A549 (cell line): ENCODE results near the gene PALLD. TPM values are rescaled to one million over a fixed set of nuclear protein-coding genes. Genes with fewer than 3 reads are reported as not detected.

Source experiments
- BCL3 ChIP-seq: fragments of >200 bp; sonication (Bioruptor Twin); formaldehyde crosslinking; IDR thresholded peaks from 3 replicates; pipeline ENCODE4 v1.6.1; 2016
- CBX8 ChIP-seq: fragments of 200-600 bp; sonication (generic); IDR thresholded peaks from 2 replicates; pipeline ENCODE4 v1.6.1; 2016
- CEBPB ChIP-seq, 2 experiments: fragments of >200 bp in 1 of 2; sonication (Bioruptor Twin) in 1 of 2; formaldehyde crosslinking in 1 of 2; IDR thresholded peaks; 2 replicates each; pipeline ENCODE4 v1.6.1; 2012 to 2016
- CHD2 ChIP-seq: fragments of 150-350 bp; IDR thresholded peaks from 2 replicates; pipeline ENCODE4 v1.6.1; 2014; ENCODE audit warnings: low read length; ENCODE audit not compliant: partially characterized antibody
- CTCF ChIP-seq: fragments of >200 bp; sonication (Bioruptor Twin); formaldehyde crosslinking; IDR thresholded peaks from 3 replicates; pipeline ENCODE4 v1.5.1; 2016
- FOSB ChIP-seq: fragments of 250-450 bp; sonication (Bioruptor Pico); IDR thresholded peaks from 2 replicates; pipeline ENCODE4 v1.5.0; 2020; ENCODE audit warnings: mild to moderate bottlenecking, moderate library complexity
- HDAC2 ChIP-seq: fragments of 200-600 bp; sonication (generic); IDR thresholded peaks from 2 replicates; pipeline ENCODE4 v1.6.1; 2016
- HES2 ChIP-seq: fragments of >200 bp; sonication (Bioruptor Twin); formaldehyde crosslinking; IDR thresholded peaks from 2 replicates; pipeline ENCODE4 v1.6.1; 2016
- KDM1A ChIP-seq: fragments of 200-600 bp; sonication (generic); IDR thresholded peaks from 2 replicates; pipeline ENCODE4 v1.6.1; 2016; ENCODE audit warnings: low read depth, mild to moderate bottlenecking
- KDM5A ChIP-seq: fragments of 200-600 bp; sonication (generic); IDR thresholded peaks from 2 replicates; pipeline ENCODE4 v1.6.1; 2016; ENCODE audit warnings: antibody characterized with exemption, mild to moderate bottlenecking
- MAFK ChIP-seq: fragments of 450-650 bp; IDR thresholded peaks from 2 replicates; pipeline ENCODE4 v1.6.1; 2014; ENCODE audit not compliant: partially characterized antibody
- NFE2L2 ChIP-seq: fragments of 150-350 bp; conservative IDR thresholded peaks from 2 replicates; pipeline ENCODE4 v1.6.1; 2014; ENCODE audit warnings: low read length
- NPAS2 ChIP-seq: fragments of 250-450 bp; sonication (Bioruptor Pico); IDR thresholded peaks from 2 replicates; pipeline ENCODE4 v1.8.0; 2022; ENCODE audit warnings: mild to moderate bottlenecking, moderate library complexity, borderline replicate concordance
- PBX3 ChIP-seq: IDR thresholded peaks from 2 replicates; pipeline ENCODE4 v1.6.1; 2012
- POLR2AphosphoS2 ChIP-seq: conservative IDR thresholded peaks from 2 replicates; pipeline ENCODE4 v1.6.1; 2012; ENCODE audit warnings: low read length, improper control_type of control experiment, inconsistent platforms
- RCOR1 ChIP-seq: fragments of 150-350 bp; IDR thresholded peaks from 2 replicates; pipeline ENCODE4 v1.6.1; 2014; ENCODE audit warnings: antibody characterized with exemption, low read length, low read depth
- RNF2 ChIP-seq: fragments of 200-600 bp; sonication (generic); IDR thresholded peaks from 2 replicates; pipeline ENCODE4 v1.6.1; 2016; ENCODE audit warnings: low read depth, mild to moderate bottlenecking, antibody characterized with exemption, moderate library complexity, borderline replicate concordance
- SMC3 ChIP-seq: fragments of >200 bp; sonication (Bioruptor Twin); formaldehyde crosslinking; IDR thresholded peaks from 3 replicates; pipeline ENCODE4 v1.6.1; 2018; ENCODE audit warnings: inconsistent platforms
- SREBF2 ChIP-seq: fragments of 450-650 bp; IDR thresholded peaks from 2 replicates; pipeline ENCODE4 v1.6.1; 2014; ENCODE audit warnings: mild to moderate bottlenecking, moderate library complexity
- TFCP2L1 ChIP-seq: fragments of 250-450 bp; sonication (Bioruptor Pico); IDR thresholded peaks from 2 replicates; pipeline ENCODE4 v1.5.0; 2021; ENCODE audit warnings: mild to moderate bottlenecking
- ZC3H11A ChIP-seq: fragments of 450-650 bp; IDR thresholded peaks from 2 replicates; pipeline ENCODE4 v1.6.1; 2014; ENCODE audit warnings: antibody characterized with exemption, mild to moderate bottlenecking
- ZSCAN20 ChIP-seq: fragments of 250-450 bp; sonication (Bioruptor Pico); IDR thresholded peaks from 2 replicates; pipeline ENCODE4 v1.8.0; 2022; ENCODE audit warnings: mild to moderate bottlenecking, moderate library complexity
- polyA plus RNA-seq, 4 experiments: library from polyadenylated mRNA; depleted of rRNA in 3 of 4; stranded (reverse); fragments of >200 nt; fragmentation: RNase III in 1 of 4; extraction: RNeasy Plus Mini Kit Qiagen cat#74134 plus additional on column Dnase treatment in 1 of 4; gene quantifications; 2 replicates in 3 of 4; 3 replicates in 1 of 4; pipeline ENCODE4 v1.2.3, GENCODE V29; 2011 to 2017
- TF ChIP-seq, protein P1 (sequence below): fragments of 450-650 bp; IDR thresholded peaks from 2 replicates; pipeline ENCODE4 v1.6.1; 2014; ENCODE audit warnings: antibody characterized with exemption
- TF ChIP-seq, protein P2 (sequence below): fragments of 250-450 bp; sonication (Bioruptor Pico); IDR thresholded peaks from 2 replicates; pipeline ENCODE4 v1.5.0; 2020; ENCODE audit warnings: low read depth, mild to moderate bottlenecking, moderate library complexity
- TF ChIP-seq, protein P3 (sequence below): IDR thresholded peaks from 2 replicates; pipeline ENCODE4 v1.6.1; 2012; ENCODE audit warnings: low read depth, borderline replicate concordance
- TF ChIP-seq, protein P4 (sequence below): fragments of 150-350 bp; IDR thresholded peaks from 2 replicates; pipeline ENCODE4 v1.6.1; 2014; ENCODE audit warnings: low read depth, mild to moderate bottlenecking, low read length
- TF ChIP-seq, protein P5 (sequence below): fragments of 250-450 bp; sonication (Bioruptor Pico); IDR thresholded peaks from 2 replicates; pipeline ENCODE4 v1.5.0; 2021; ENCODE audit warnings: mild to moderate bottlenecking, moderate library complexity, borderline replicate concordance

PALLD gene
- polyA plus RNA-seq, 2 of the 4 experiments (the other 2 are of a cell fraction) = 88.8 to 113 TPM

DNA sequence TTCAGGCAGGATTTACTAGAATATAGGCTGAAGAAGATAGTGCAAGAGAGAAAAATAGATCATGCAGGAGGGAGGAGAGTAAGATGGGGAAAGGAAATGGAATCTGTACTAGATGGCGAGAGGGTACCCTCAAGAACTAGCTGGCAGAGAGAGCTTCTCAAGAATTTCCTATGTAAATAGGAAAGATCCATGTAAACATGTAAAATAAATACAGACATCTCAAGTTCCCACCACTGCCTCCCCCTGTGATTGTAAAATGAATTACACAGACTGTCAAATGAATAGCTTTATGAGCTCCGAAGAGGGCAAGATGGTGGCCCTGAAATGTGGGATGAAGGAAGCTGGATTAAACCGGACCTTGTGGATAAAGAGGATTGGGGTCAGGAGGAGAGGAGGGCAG lies 178.0 kb downstream of the PALLD start (continued):
- TF ChIP-seq BCL3 (no peak), NPAS2 (CRISPR knock-in tag) (no peak), SREBF2 (no peak), NFE2L2 (no peak), CBX8 (no peak), TFCP2L1 (CRISPR knock-in tag) (no peak), HES2 (no peak), PBX3 (no peak), ZC3H11A (no peak), RNF2 (no peak), CTCF (no peak), SMC3 (peak; percentile 16; the same call in 1 of the 3 replicates), KDM1A (no peak), KDM5A (no peak), MAFK (no peak), CHD2 (no peak), RCOR1 (no peak), ZSCAN20 (CRISPR knock-in tag) (no peak), CEBPB (IDR thresholded peaks at IDR 0.05) (peak in 1 of 2 experiments; percentile 36; a peak in 1 of 4 replicates), HDAC2 (no peak), FOSB (CRISPR knock-in tag) (no peak), POLR2AphosphoS2 (no peak)
- TF ChIP-seq, protein P1, sequence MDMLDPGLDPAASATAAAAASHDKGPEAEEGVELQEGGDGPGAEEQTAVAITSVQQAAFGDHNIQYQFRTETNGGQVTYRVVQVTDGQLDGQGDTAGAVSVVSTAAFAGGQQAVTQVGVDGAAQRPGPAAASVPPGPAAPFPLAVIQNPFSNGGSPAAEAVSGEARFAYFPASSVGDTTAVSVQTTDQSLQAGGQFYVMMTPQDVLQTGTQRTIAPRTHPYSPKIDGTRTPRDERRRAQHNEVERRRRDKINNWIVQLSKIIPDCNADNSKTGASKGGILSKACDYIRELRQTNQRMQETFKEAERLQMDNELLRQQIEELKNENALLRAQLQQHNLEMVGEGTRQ = no peak
- TF ChIP-seq, protein P2, sequence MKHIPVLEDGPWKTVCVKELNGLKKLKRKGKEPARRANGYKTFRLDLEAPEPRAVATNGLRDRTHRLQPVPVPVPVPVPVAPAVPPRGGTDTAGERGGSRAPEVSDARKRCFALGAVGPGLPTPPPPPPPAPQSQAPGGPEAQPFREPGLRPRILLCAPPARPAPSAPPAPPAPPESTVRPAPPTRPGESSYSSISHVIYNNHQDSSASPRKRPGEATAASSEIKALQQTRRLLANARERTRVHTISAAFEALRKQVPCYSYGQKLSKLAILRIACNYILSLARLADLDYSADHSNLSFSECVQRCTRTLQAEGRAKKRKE = no peak
- TF ChIP-seq, protein P3, sequence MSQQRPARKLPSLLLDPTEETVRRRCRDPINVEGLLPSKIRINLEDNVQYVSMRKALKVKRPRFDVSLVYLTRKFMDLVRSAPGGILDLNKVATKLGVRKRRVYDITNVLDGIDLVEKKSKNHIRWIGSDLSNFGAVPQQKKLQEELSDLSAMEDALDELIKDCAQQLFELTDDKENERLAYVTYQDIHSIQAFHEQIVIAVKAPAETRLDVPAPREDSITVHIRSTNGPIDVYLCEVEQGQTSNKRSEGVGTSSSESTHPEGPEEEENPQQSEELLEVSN = no peak
- TF ChIP-seq, protein P4, sequence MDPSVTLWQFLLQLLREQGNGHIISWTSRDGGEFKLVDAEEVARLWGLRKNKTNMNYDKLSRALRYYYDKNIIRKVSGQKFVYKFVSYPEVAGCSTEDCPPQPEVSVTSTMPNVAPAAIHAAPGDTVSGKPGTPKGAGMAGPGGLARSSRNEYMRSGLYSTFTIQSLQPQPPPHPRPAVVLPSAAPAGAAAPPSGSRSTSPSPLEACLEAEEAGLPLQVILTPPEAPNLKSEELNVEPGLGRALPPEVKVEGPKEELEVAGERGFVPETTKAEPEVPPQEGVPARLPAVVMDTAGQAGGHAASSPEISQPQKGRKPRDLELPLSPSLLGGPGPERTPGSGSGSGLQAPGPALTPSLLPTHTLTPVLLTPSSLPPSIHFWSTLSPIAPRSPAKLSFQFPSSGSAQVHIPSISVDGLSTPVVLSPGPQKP = no peak
- TF ChIP-seq, protein P5, sequence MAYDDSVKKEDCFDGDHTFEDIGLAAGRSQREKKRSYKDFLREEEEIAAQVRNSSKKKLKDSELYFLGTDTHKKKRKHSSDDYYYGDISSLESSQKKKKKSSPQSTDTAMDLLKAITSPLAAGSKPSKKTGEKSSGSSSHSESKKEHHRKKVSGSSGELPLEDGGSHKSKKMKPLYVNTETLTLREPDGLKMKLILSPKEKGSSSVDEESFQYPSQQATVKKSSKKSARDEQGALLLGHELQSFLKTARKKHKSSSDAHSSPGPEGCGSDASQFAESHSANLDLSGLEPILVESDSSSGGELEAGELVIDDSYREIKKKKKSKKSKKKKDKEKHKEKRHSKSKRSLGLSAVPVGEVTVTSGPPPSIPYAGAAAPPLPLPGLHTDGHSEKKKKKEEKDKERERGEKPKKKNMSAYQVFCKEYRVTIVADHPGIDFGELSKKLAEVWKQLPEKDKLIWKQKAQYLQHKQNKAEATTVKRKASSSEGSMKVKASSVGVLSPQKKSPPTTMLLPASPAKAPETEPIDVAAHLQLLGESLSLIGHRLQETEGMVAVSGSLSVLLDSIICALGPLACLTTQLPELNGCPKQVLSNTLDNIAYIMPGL = no peak
- TF ChIP-seq, all 56 proteins: peak for 8
